ENCODE results near the gene DENND1A. TPM values are rescaled to one million over a fixed set of nuclear protein-coding genes. Genes with fewer than 3 reads are reported as not detected.
A peak's percentile ranks its signal among the peaks of the same experiment; 100 is the strongest.

The DENND1A gene
- total RNA-seq, 4 donors from 2014 or later: 37.1 to 55.3 (median 50.0) TPM

GRCh38 chr9:123923884-123924283 lies 6.0 kb downstream of the DENND1A start:
- peaks cover 5 to 40% (median 9%) of the 10 kb centered on the region in 4 donors for H3K4me1 ChIP-seq
- no peak overlapping the region for H3K4me3 ChIP-seq
- no peak for DNase-seq
- no peaks in the 10 kb centered on the region for H3K36me3 ChIP-seq
- H3K27me3 ChIP-seq: no peaks in the 10 kb centered on the region
- H3K9me3 ChIP-seq: no peaks in the 10 kb centered on the region
- no peak overlapping the region for H3K27ac ChIP-seq
- TF ChIP-seq POLR2A (IDR thresholded peaks at IDR 0.05) (no peak), CTCF (IDR thresholded peaks at IDR 0.05) (no peak)

- H3K4me1 ChIP-seq: peaks cover 5 to 35% (median 6%) of the 10 kb centered on the region in 4 donors
- H3K27me3 ChIP-seq: no peaks in the 10 kb centered on the region
- H3K27ac ChIP-seq: peak overlapping the region in 1 of 4 donors; percentile 21
Observed at GRCh38 chr9:123923377-123923776, 6.5 kb downstream of the DENND1A start.

GRCh38 chr9:123922911-123923310 lies 7.0 kb downstream of the DENND1A start:
- TF ChIP-seq POLR2A (IDR thresholded peaks at IDR 0.05): no peak
- no peak for TF ChIP-seq CTCF (IDR thresholded peaks at IDR 0.05)
- peaks cover 1 to 30% (median 4%) of the 10 kb centered on the region in 4 donors for H3K4me1 ChIP-seq
- H3K9me3 ChIP-seq: no peaks in the 10 kb centered on the region
- no peaks in the 10 kb centered on the region for H3K27me3 ChIP-seq
- no peaks in the 10 kb centered on the region for H3K36me3 ChIP-seq
- no peak for DNase-seq
- no peak overlapping the region for H3K4me3 ChIP-seq
- peak overlapping the region in 1 of 4 donors; percentile 21 for H3K27ac ChIP-seq

More at GRCh38 chr9:123923377-123923776, 6.5 kb downstream of the DENND1A start:
- Histone ChIP-seq H3K9me3 (no peaks in the 10 kb centered on the region), H3K4me3 (no peak overlapping the region), H3K36me3 (no peaks in the 10 kb centered on the region)
- no peak for DNase-seq
- no peak for TF ChIP-seq CTCF (IDR thresholded peaks at IDR 0.05)
- TF ChIP-seq POLR2A (IDR thresholded peaks at IDR 0.05): no peak

GRCh38 chr9:123922431-123922830 lies 7.5 kb downstream of the DENND1A start:
- peaks cover 0 to 25% (median 4%) of the 10 kb centered on the region in 4 donors for H3K4me1 ChIP-seq
- no peak for DNase-seq
- TF ChIP-seq CTCF (IDR thresholded peaks at IDR 0.05): no peak
- no peaks in the 10 kb centered on the region for H3K36me3 ChIP-seq
- H3K27ac ChIP-seq: peak overlapping the region in 2 of 4 donors; percentile 2 to 42
- H3K9me3 ChIP-seq: no peaks in the 10 kb centered on the region
- H3K27me3 ChIP-seq: no peaks in the 10 kb centered on the region
- no peak overlapping the region for H3K4me3 ChIP-seq

- H3K4me1 ChIP-seq: no peaks in the 10 kb centered on the region
Observed at GRCh38 chr9:123914517-123915196, 15.3 kb downstream of the DENND1A start.

More at GRCh38 chr9:123914517-123915196, 15.3 kb downstream of the DENND1A start:
- H3K27ac ChIP-seq: no peak overlapping the region
- TF ChIP-seq POLR2A (IDR thresholded peaks at IDR 0.05) (no peak), CTCF (IDR thresholded peaks at IDR 0.05) (no peak)
- no peak overlapping the region for H3K4me3 ChIP-seq
- H3K9me3 ChIP-seq: no peaks in the 10 kb centered on the region
- no peaks in the 10 kb centered on the region for H3K27me3 ChIP-seq
- H3K36me3 ChIP-seq: no peaks in the 10 kb centered on the region
- DNase-seq: no peak
